ENCODE data around the gene TBC1D7.

DNA sequence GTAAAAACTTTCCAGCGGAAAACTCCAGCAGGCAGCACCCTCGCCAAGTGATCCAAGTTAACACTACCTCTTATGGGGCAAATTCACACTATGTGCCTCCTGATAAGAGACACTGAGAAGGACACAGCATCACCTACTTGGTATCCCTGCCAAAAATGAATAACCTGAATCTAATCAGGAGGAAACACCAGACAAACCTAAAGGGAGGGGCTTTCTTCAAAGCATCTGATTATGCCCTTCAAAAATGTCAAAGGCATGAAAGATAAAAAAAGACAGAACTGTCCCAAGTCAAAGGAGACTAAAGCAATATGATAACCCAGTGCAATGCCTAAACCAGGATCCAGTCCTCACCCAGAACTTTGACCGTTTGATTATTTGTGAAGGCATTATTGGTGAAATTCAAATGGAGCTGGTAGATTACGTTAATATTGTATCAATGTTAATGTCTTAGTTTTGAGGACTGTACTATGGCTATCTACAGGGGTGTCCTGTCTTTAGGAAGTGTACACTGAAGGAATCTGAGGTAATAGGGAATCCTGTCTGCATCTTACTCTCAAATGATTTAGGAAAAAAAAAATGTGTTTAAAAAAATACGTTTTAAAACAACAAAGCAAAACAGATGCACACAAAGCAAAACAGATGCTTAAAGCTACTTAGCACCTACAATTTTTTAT lies 8.3 kb downstream of the TBC1D7 start:
- TF ChIP-seq POLR2AphosphoS5 (IDR thresholded peaks at IDR 0.05; ENCODE audit: low read depth, low read length): no peak
- TF ChIP-seq CTCF (IDR thresholded peaks at IDR 0.05): no peak
- TF ChIP-seq RXRA (IDR thresholded peaks at IDR 0.05; ENCODE audit: borderline replicate concordance, low read depth): no peak
- no peak for TF ChIP-seq EP300 (IDR thresholded peaks at IDR 0.05; ENCODE audit: borderline replicate concordance in 1 of 2, low read depth in 1 of 2, low read length in 1 of 2)
- TF ChIP-seq, protein P1, sequence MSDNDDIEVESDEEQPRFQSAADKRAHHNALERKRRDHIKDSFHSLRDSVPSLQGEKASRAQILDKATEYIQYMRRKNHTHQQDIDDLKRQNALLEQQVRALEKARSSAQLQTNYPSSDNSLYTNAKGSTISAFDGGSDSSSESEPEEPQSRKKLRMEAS (IDR thresholded peaks at IDR 0.05; ENCODE audit: low read depth): no peak
- TF ChIP-seq RAD21 (IDR thresholded peaks at IDR 0.05; ENCODE audit: low read length): no peak
- TF ChIP-seq RCOR1 (IDR thresholded peaks at IDR 0.05; ENCODE audit: low read length): no peak
- no peak for TF ChIP-seq JUND (IDR thresholded peaks at IDR 0.05)
- no peak for TF ChIP-seq TEAD4 (IDR thresholded peaks at IDR 0.05; ENCODE audit: borderline replicate concordance, insufficient read depth)
- no peak for TF ChIP-seq YY1 (IDR thresholded peaks at IDR 0.05; ENCODE audit: low read depth)
- TF ChIP-seq ELF1 (IDR thresholded peaks at IDR 0.05): no peak

All from SK-N-SH (cell line).